Upper lobe of left lung (tissue), 6 donors: Measurements from ENCODE around the gene CACNA2D1. TPM values are rescaled to one million over a fixed set of nuclear protein-coding genes. Genes with fewer than 3 reads are reported as not detected.

Source experiments
- ATAC-seq, 2 donors: fragments of 200-7000 bp; cut with Tn5 transposase; one replicate each; pipeline ENCODE4 v1.9.1; 2022; ENCODE audit warnings: mild to moderate bottlenecking in 2 of 2, moderate library complexity in 2 of 2; ENCODE audit not compliant: low FRiP score in 2 of 2
- DNase-seq, 2 donors: peaks; one replicate each; pipeline ENCODE4 v3.0.0-alpha.2; 2019 to 2020
- H3K27ac ChIP-seq, 4 donors: fragments of 200-600 bp; sonication (generic); one replicate each; pipeline ENCODE4 v1.5.1; 2016 to 2019
- H3K27me3 ChIP-seq, 4 donors: fragments of 200-600 bp; sonication (generic); one replicate each; pipeline ENCODE4 v1.5.1; 2017 to 2019
- H3K36me3 ChIP-seq, 4 donors: fragments of 200-600 bp; sonication (generic); one replicate each; pipeline ENCODE4 v1.5.1; 2016 to 2019
- H3K4me1 ChIP-seq, 4 donors: fragments of 200-600 bp; sonication (generic); one replicate each; pipeline ENCODE4 v1.5.1; 2018 to 2019
- H3K4me3 ChIP-seq, 4 donors: fragments of 200-600 bp; sonication (generic); one replicate each; pipeline ENCODE4 v1.5.1; 2017 to 2019; ENCODE audit warnings: mild to moderate bottlenecking in 2 of 4, moderate library complexity in 1 of 4
- H3K9me3 ChIP-seq, 4 donors: fragments of 200-600 bp; sonication (generic); one replicate each; pipeline ENCODE4 v1.5.1; 2018 to 2019
- CTCF ChIP-seq, 6 experiments: fragments of 450-650 bp in 4 of 6; fragments of 200-600 bp in 2 of 6; sonication (generic) in 2 of 6; IDR thresholded peaks; one replicate each; pipeline ENCODE4 v1.5.1; 2016 to 2019; ENCODE audit warnings: antibody characterized with exemption in 6 of 6
- EP300 ChIP-seq, 4 donors: sonication (generic); formaldehyde crosslinking; IDR thresholded peaks; one replicate each; pipeline ENCODE4 v1.5.1; 2017; ENCODE audit warnings: antibody characterized with exemption in 4 of 4, control low read depth in 2 of 4
- POLR2A ChIP-seq, 4 donors: fragments of 450-650 bp; IDR thresholded peaks; one replicate each; pipeline ENCODE4 v1.5.1; 2016 to 2017; ENCODE audit warnings: antibody characterized with exemption in 4 of 4, mild to moderate bottlenecking in 2 of 4
- POLR2AphosphoS5 ChIP-seq, 2 donors: sonication (generic); formaldehyde crosslinking; IDR thresholded peaks; one replicate each; pipeline ENCODE4 v1.5.1; 2017; ENCODE audit warnings: antibody characterized with exemption in 2 of 2
- WGBS, 2 donors: methylation state at CpG; one replicate each; pipeline ENCODE4 v1.1.5; 2017 to 2018; 5-methylcytosine and 5-hydroxymethylcytosine counted together
- total RNA-seq, 6 donors: library from RNA; depleted of rRNA in 4 of 6; stranded (reverse); fragments of >200 nt in 4 of 6; gene quantifications; one replicate each; pipeline versions ENCODE4 v1.1.0 to v1.2.1, GENCODE V29; 2016 to 2021
- donor health status: DM: no; HTN: no; CAD: no; lungs with moderate emphysema.
- donor health status: DM: no; HTN: yes; CAD: no; lungs with severe emphysema.

The CACNA2D1 gene
- total RNA-seq, 6 donors from 2014 or later: 6.7 to 85.9 (median 9.6) TPM

- Histone ChIP-seq H3K4me1 (no peaks in the 10 kb centered on the region), H3K9me3 (no peaks in the 10 kb centered on the region), H3K27ac (no peak overlapping the region), H3K36me3 (no peaks in the 10 kb centered on the region), H3K4me3 (no peak overlapping the region), H3K27me3 (no peaks in the 10 kb centered on the region)
- WGBS, 2 donors: 88% methylated on average over 3 of the region's 3 CpGs
- DNase-seq (no peak), ATAC-seq (no peak)
- TF ChIP-seq POLR2A (IDR thresholded peaks at IDR 0.05) (no peak), EP300 (IDR thresholded peaks at IDR 0.05) (no peak), CTCF (IDR thresholded peaks at IDR 0.05) (no peak), POLR2AphosphoS5 (IDR thresholded peaks at IDR 0.05) (no peak)
These were observed 410.7 kb downstream of the CACNA2D1 start for GRCh38 chr7:82032901-82033300.

GRCh38 chr7:82029236-82029913 lies 414.2 kb downstream of the CACNA2D1 start:
- H3K36me3 ChIP-seq: no peaks in the 10 kb centered on the region
- ATAC-seq (no peak), DNase-seq (no peak)
- no peak overlapping the region for H3K4me3 ChIP-seq
- 90 to 93% methylated on average over 1 of the region's 1 CpG for WGBS, 2 donors
- no peak for TF ChIP-seq POLR2A (IDR thresholded peaks at IDR 0.05)
- TF ChIP-seq POLR2AphosphoS5 (IDR thresholded peaks at IDR 0.05): no peak
- no peak for TF ChIP-seq CTCF (IDR thresholded peaks at IDR 0.05)
- no peak overlapping the region for H3K27ac ChIP-seq
- H3K4me1 ChIP-seq: no peaks in the 10 kb centered on the region
- H3K9me3 ChIP-seq: no peaks in the 10 kb centered on the region
- H3K27me3 ChIP-seq: no peaks in the 10 kb centered on the region

- DNase-seq: no peak
- no peaks in the 10 kb centered on the region for H3K9me3 ChIP-seq
- 86 to 97% methylated on average over 1 of the region's 1 CpG for WGBS, 2 donors
- no peak overlapping the region for H3K27ac ChIP-seq
- no peaks in the 10 kb centered on the region for H3K36me3 ChIP-seq
- H3K4me1 ChIP-seq: no peaks in the 10 kb centered on the region
- TF ChIP-seq POLR2A (IDR thresholded peaks at IDR 0.05) (no peak), EP300 (IDR thresholded peaks at IDR 0.05) (no peak), CTCF (IDR thresholded peaks at IDR 0.05) (no peak), POLR2AphosphoS5 (IDR thresholded peaks at IDR 0.05) (no peak)
- ATAC-seq: no peak
- H3K4me3 ChIP-seq: no peak overlapping the region
- no peaks in the 10 kb centered on the region for H3K27me3 ChIP-seq
These were observed 415.5 kb downstream of the CACNA2D1 start for GRCh38 chr7:82028097-82028496.

- no peak for ATAC-seq
- DNase-seq: no peak
- H3K36me3 ChIP-seq: no peaks in the 10 kb centered on the region
- no peak overlapping the region for H3K4me3 ChIP-seq
- no peak overlapping the region for H3K27ac ChIP-seq
- H3K27me3 ChIP-seq: no peaks in the 10 kb centered on the region
- no peak for TF ChIP-seq POLR2A (IDR thresholded peaks at IDR 0.05)
- TF ChIP-seq EP300 (IDR thresholded peaks at IDR 0.05): no peak
- TF ChIP-seq POLR2AphosphoS5 (IDR thresholded peaks at IDR 0.05): no peak
- no peak for TF ChIP-seq CTCF (IDR thresholded peaks at IDR 0.05)
- H3K4me1 ChIP-seq: peaks cover 0 to 3% (median 0%) of the 10 kb centered on the region in 4 donors
- H3K9me3 ChIP-seq: no peaks in the 10 kb centered on the region
These were observed 421.9 kb downstream of the CACNA2D1 start for GRCh38 chr7:82021713-82022112.

GRCh38 chr7:82021036-82021435 lies 422.5 kb downstream of the CACNA2D1 start:
- Histone ChIP-seq H3K4me3 (no peak overlapping the region), H3K27me3 (no peaks in the 10 kb centered on the region), H3K4me1 (peaks cover 0 to 3% (median 0%) of the 10 kb centered on the region in 4 donors), H3K9me3 (no peaks in the 10 kb centered on the region), H3K27ac (no peak overlapping the region), H3K36me3 (no peaks in the 10 kb centered on the region)
- DNase-seq: no peak
- WGBS, 2 donors: 43 to 50% methylated on average over 2 of the region's 2 CpGs
- no peak for ATAC-seq
- TF ChIP-seq CTCF (IDR thresholded peaks at IDR 0.05): no peak
- TF ChIP-seq EP300 (IDR thresholded peaks at IDR 0.05): no peak
- TF ChIP-seq POLR2AphosphoS5 (IDR thresholded peaks at IDR 0.05): no peak
